GM12875 (cell line): ENCODE data around the gene RBM39.
"Not testable (repeated sequence)": the region's sequence is repeated elsewhere in the genome, so short reads cannot be mapped to it uniquely, and the experiment has no call there.

Experiments used
- H3K4me3 ChIP-seq: one replicate; pipeline ENCODE4 v1.5.1; 2011; ENCODE audit warnings: low read depth, low read length, control low read depth
- CTCF ChIP-seq: IDR thresholded peaks from 2 replicates; pipeline ENCODE4 v1.5.1; 2011; ENCODE audit warnings: low read depth, mild to moderate bottlenecking, control low read depth, inconsistent platforms, low read length, moderate library complexity, borderline replicate concordance; ENCODE audit not compliant: insufficient read depth

Gene RBM39

GRCh38 chr20:35711588-35712209 lies 30.4 kb downstream of the RBM39 start:
- TF ChIP-seq CTCF: no peak
- H3K4me3 ChIP-seq: no peak overlapping the region

GRCh38 chr20:35710884-35711587 lies 31.0 kb downstream of the RBM39 start:
- TF ChIP-seq CTCF: no peak
- H3K4me3 ChIP-seq: no peak overlapping the region

GRCh38 chr20:35710039-35710438 lies 32.0 kb downstream of the RBM39 start:
- H3K4me3 ChIP-seq: no peak overlapping the region
- no peak for TF ChIP-seq CTCF

GRCh38 chr20:35709259-35709658 lies 32.8 kb downstream of the RBM39 start:
- TF ChIP-seq CTCF: no peak
- H3K4me3 ChIP-seq: no peak overlapping the region

- no peak overlapping the region for H3K4me3 ChIP-seq
- no peak for TF ChIP-seq CTCF
Observed at GRCh38 chr20:35708502-35708901, 33.6 kb downstream of the RBM39 start.

GRCh38 chr20:35706591-35707529 lies 35.2 kb downstream of the RBM39 start:
- not testable (repeated sequence) for H3K4me3 ChIP-seq

GRCh38 chr20:35705894-35706293 lies 36.2 kb downstream of the RBM39 start:
- not testable (repeated sequence) for H3K4me3 ChIP-seq
